Fibroblast of the aortic adventitia (primary cell): ENCODE data around the gene DNAJC4. TPM values are rescaled to one million over a fixed set of nuclear protein-coding genes. Genes with fewer than 3 reads are reported as not detected.

Experiments used
- DNase-seq: peaks from one replicate; pipeline ENCODE4 v3.0.0-alpha.2; 2010; ENCODE audit warnings: low read depth
- H3K4me3 ChIP-seq: 2 replicates; pipeline ENCODE4 v1.5.1; 2011; ENCODE audit warnings: low read depth, mild to moderate bottlenecking, control low read depth, low read length, moderate library complexity
- total RNA-seq: library from RNA; depleted of rRNA; stranded (reverse); fragments of >200 nt; gene quantifications from 2 replicates; pipeline ENCODE4 v1.2.3, GENCODE V29; 2012; ENCODE audit warnings: low replicate concordance
- TF ChIP-seq, protein P1 (sequence below): IDR thresholded peaks from 2 replicates; pipeline ENCODE4 v1.5.1; 2011; ENCODE audit warnings: mild to moderate bottlenecking, low read length, control low read depth, inconsistent platforms; ENCODE audit not compliant: insufficient read depth

Gene DNAJC4
- total RNA-seq, 1 donor = 9.0 TPM

DNA sequence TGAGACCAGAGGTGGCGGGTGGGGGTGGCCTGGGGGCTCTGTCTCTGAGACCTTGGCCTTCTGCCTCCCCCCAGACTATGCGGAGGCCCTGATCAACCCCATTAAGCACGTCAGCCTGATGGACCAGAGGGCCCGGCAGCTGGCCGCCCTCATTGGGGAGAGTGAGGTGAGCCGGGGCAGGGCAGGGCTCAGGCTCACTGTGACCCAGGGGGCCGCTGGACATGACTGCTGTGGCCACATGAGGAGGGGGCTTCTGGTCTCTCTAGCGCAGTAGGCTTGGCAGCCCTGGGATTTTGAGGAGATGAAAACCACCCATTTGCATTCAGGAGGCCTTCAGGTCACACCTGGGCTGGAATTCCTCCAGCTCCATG, 33.6 kb downstream of the DNAJC4 start:
- TF ChIP-seq, protein P1, sequence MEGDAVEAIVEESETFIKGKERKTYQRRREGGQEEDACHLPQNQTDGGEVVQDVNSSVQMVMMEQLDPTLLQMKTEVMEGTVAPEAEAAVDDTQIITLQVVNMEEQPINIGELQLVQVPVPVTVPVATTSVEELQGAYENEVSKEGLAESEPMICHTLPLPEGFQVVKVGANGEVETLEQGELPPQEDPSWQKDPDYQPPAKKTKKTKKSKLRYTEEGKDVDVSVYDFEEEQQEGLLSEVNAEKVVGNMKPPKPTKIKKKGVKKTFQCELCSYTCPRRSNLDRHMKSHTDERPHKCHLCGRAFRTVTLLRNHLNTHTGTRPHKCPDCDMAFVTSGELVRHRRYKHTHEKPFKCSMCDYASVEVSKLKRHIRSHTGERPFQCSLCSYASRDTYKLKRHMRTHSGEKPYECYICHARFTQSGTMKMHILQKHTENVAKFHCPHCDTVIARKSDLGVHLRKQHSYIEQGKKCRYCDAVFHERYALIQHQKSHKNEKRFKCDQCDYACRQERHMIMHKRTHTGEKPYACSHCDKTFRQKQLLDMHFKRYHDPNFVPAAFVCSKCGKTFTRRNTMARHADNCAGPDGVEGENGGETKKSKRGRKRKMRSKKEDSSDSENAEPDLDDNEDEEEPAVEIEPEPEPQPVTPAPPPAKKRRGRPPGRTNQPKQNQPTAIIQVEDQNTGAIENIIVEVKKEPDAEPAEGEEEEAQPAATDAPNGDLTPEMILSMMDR = no peak
- DNase-seq = no peak
- no peak overlapping the region for H3K4me3 ChIP-seq

DNA sequence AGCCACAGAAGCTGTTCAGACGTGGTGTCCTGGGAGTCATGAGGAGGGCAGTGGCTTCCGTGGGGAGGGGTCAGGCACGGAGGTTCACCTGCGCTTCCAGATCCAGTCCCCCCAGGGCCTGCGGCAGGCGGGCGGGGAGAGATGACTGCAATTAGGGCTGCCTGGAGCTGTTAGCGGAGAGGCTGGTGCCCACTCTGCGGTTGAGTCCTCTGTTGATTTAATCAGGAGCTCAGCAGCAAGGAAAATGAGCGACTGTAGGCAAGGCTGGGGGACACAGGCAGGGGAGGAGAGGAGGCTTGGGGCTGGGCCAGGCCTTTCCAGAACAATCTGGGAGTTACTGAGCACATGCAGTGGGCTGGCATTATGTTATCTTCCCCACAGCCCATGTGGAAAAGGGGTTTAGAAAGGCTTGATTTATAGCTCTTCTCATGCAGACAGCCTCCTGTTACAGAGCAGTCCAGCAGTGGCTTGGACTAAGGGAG, 34.1 kb downstream of the DNAJC4 start:
- DNase-seq = no peak
- TF ChIP-seq, protein P1 = no peak
- no peak overlapping the region for H3K4me3 ChIP-seq

- no peak for DNase-seq
- TF ChIP-seq, protein P1 = no peak
Observed at GRCh38 chr11:64265176-64266160, 35.1 kb downstream of the DNAJC4 start.

DNA sequence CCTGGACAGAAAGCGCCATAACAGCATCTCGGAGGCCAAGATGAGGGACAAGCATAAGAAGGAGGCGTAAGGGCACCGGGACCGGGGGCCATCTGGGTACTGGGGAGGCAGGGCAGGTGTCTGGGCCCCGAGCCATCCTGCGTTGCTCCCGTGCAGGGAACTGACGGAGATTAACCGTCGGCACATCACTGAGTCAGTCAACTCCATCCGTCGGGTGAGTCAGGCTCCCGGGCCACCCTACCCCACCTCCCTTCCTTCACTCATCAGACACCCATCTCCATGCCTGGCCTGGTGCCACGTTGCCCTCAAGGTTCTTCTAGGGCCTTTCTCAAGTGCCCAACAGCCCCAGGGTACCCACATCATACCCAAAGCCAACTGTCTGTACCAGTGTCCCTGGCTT, 36.0 kb downstream of the DNAJC4 start:
- TF ChIP-seq, protein P1 = no peak
- no peak for DNase-seq
- no peak overlapping the region for H3K4me3 ChIP-seq

More at GRCh38 chr11:64265176-64266160, 35.1 kb downstream of the DNAJC4 start:
- H3K4me3 ChIP-seq = no peak overlapping the region

- TF ChIP-seq, protein P1 = no peak
- no peak overlapping the region for H3K4me3 ChIP-seq
- DNase-seq = peak; percentile 39
Observed at GRCh38 chr11:64267207-64267945, 37.0 kb downstream of the DNAJC4 start.

DNA sequence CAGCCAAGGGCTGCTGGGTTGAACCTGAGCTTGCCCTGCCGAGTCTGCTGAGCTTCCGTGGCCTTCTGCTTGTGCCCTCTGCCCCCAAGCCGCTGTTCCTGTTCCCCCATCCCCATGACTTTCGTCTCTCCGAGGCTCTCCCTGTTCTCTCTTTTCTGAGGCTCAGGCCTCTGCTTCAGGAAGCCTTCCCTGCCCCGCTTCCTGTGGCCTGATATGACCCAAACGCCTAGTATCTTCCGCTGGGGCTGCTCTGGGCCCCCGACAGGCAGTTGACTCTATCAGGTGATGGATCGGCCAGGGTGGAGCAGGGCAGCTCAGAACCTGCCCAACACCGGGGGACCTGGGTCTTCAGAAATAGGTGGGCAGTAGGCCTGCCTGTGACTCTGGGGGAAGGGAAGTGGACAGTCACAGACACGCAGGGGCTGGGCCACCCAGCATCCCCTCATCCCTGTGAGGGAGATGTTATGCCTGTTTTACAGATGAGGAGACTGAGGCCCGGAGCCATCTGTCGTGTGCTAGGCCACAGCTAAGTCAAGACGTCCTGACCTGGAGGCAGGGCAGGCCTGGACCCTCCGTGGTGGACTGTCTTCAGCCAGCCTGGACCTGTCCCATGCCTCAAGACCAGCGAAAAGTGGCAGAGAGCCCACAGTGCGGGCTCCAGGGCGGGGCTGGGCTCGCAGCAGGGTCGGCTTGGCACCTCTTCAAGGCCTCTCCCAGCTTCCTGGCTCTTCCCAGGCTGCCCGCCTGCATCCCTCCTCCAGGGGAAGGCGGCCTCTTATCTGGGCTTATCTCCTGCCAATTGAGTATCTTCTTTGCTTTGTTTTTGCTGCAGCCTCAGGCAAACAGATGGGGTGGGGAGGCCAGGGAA, 37.9 kb downstream of the DNAJC4 start:
- DNase-seq = peak; percentile 86
- TF ChIP-seq, protein P1 = peak; percentile 18
- H3K4me3 ChIP-seq = peak overlapping the region; percentile 70
